OCI-LY1 (cell line): ENCODE measurements around the gene FALEC.

ENCODE experiments used
- H2AFZ ChIP-seq: fragments of 200-600 bp; sonication (generic), shearing (Covaris generic); 2 replicates; pipeline ENCODE4 v1.6.0; 2014; ENCODE audit warnings: antibody characterized with exemption, mild to moderate bottlenecking, low read length
- H3F3A ChIP-seq: fragments of 200-600 bp; sonication (generic), shearing (Covaris generic); 2 replicates; pipeline ENCODE4 v1.6.0; 2014; ENCODE audit warnings: mild to moderate bottlenecking, antibody characterized with exemption, low read length, moderate library complexity; ENCODE audit not compliant: insufficient read depth
- H3K27ac ChIP-seq: fragments of 200-600 bp; sonication (generic); 2 replicates; pipeline ENCODE4 v1.5.1; 2014; ENCODE audit warnings: low read length, mixed run types, mild to moderate bottlenecking, low read depth; ENCODE audit not compliant: poor library complexity, severe bottlenecking
- H3K27me3 ChIP-seq: fragments of 200-600 bp; sonication (generic); 2 replicates; pipeline ENCODE4 v1.6.0; 2014; ENCODE audit warnings: antibody characterized with exemption, mild to moderate bottlenecking, low read length, moderate library complexity; ENCODE audit not compliant: insufficient read depth
- H3K36me3 ChIP-seq: fragments of 200-600 bp; sonication (generic); 2 replicates; pipeline ENCODE4 v1.6.1; 2014; ENCODE audit warnings: mild to moderate bottlenecking, antibody characterized with exemption, low read length, moderate library complexity, mixed read lengths; ENCODE audit not compliant: insufficient read depth
- H3K4me1 ChIP-seq: fragments of 200-600 bp; sonication (generic); 2 replicates; pipeline ENCODE4 v1.5.1; 2014; ENCODE audit warnings: mild to moderate bottlenecking, low read length, moderate library complexity; ENCODE audit not compliant: insufficient read depth, severe bottlenecking
- H3K4me2 ChIP-seq: fragments of 200-600 bp; sonication (generic), shearing (Covaris generic); 2 replicates; pipeline ENCODE4 v1.6.1; 2014; ENCODE audit warnings: low read length
- H3K4me3 ChIP-seq: fragments of 200-600 bp; sonication (generic); 2 replicates; pipeline ENCODE4 v1.5.1; 2014; ENCODE audit warnings: low read length, low read depth, mild to moderate bottlenecking, mixed read lengths; ENCODE audit not compliant: poor library complexity, severe bottlenecking
- H3K79me2 ChIP-seq: fragments of 200-600 bp; shearing (Covaris generic); 2 replicates; pipeline ENCODE4 v1.6.1; 2016; ENCODE audit warnings: mixed run types, low read length, mixed read lengths; ENCODE audit not compliant: insufficient read depth
- H3K9ac ChIP-seq: fragments of 200-600 bp; sonication (generic), shearing (Covaris generic); 2 replicates; pipeline ENCODE4 v1.6.1; 2014; ENCODE audit warnings: mild to moderate bottlenecking, low read length, mixed read lengths
- H3K9me2 ChIP-seq: fragments of 200-600 bp; sonication (generic), shearing (Covaris generic); 2 replicates; pipeline ENCODE4 v1.6.1; 2014; ENCODE audit warnings: low read depth, mild to moderate bottlenecking, low read length, mixed read lengths
- H3K9me3 ChIP-seq: fragments of 200-600 bp; shearing (Covaris generic); 2 replicates; pipeline ENCODE4 v1.6.1; 2014; ENCODE audit warnings: low read length, mixed read lengths
- H4K20me1 ChIP-seq: fragments of 200-600 bp; sonication (generic), shearing (Covaris generic); 2 replicates; pipeline ENCODE4 v1.6.0; 2016; ENCODE audit warnings: mild to moderate bottlenecking, low read length; ENCODE audit not compliant: insufficient read depth
- CTCF ChIP-seq: fragments of 200-600 bp; sonication (generic), shearing (Covaris generic); IDR thresholded peaks from 2 replicates; pipeline ENCODE4 v1.5.1; 2017; ENCODE audit warnings: mild to moderate bottlenecking, antibody characterized with exemption, low read length, moderate library complexity, mixed read lengths
- EZH2 ChIP-seq: fragments of 200-600 bp; sonication (generic), shearing (Covaris generic); IDR thresholded peaks from 2 replicates; pipeline ENCODE4 v1.8.0; 2017; ENCODE audit warnings: borderline replicate concordance, mixed run types, mild to moderate bottlenecking, antibody characterized with exemption, low read length, moderate library complexity, mixed read lengths

Gene FALEC

GRCh38 chr1:150576794-150577556 is 61.4 kb downstream of the FALEC start:
- Histone ChIP-seq H3K79me2 (peaks cover 52% of the 10 kb centered on the region), H3K4me3 (peak overlapping the region; percentile 93), H4K20me1 (0 out of 2 replicates have a peak, but pooled peaks cover 5% of the 10 kb centered on the region), H3K4me1 (peaks cover 64% of the 10 kb centered on the region), H3F3A (peaks cover 10% of the 10 kb centered on the region; the same call in 1 of the 2 replicates), H3K4me2 (peak overlapping the region; percentile 94), H3K9me2 (no peaks in the 10 kb centered on the region), H3K9me3 (no peaks in the 10 kb centered on the region), H3K27ac (peak overlapping the region; percentile 99), H3K9ac (peak overlapping the region; percentile 95), H2AFZ (no peak overlapping the region), H3K36me3 (peaks cover 72% of the 10 kb centered on the region), H3K27me3 (no peaks in the 10 kb centered on the region)
- TF ChIP-seq EZH2 (no peak), CTCF (no peak)

- Histone ChIP-seq H3K27me3 (no peaks in the 10 kb centered on the region), H3K9me3 (no peaks in the 10 kb centered on the region), H3K4me1 (peaks cover 61% of the 10 kb centered on the region), H3K27ac (peak overlapping the region; percentile 99), H3K4me3 (peak overlapping the region; percentile 93), H3K9me2 (no peaks in the 10 kb centered on the region), H2AFZ (no peak overlapping the region), H3K36me3 (peaks cover 64% of the 10 kb centered on the region), H4K20me1 (0 out of 2 replicates have a peak, but pooled peaks cover 5% of the 10 kb centered on the region), H3K79me2 (peaks cover 52% of the 10 kb centered on the region), H3F3A (peaks cover 8% of the 10 kb centered on the region; the same call in 1 of the 2 replicates), H3K9ac (peak overlapping the region; percentile 95), H3K4me2 (peak overlapping the region; percentile 94)
- TF ChIP-seq CTCF, result no peak
- TF ChIP-seq EZH2, result no peak
Observed at GRCh38 chr1:150577557-150578271, 62.2 kb downstream of the FALEC start.

GRCh38 chr1:150578272-150579109 is 62.9 kb downstream of the FALEC start:
- Histone ChIP-seq H3K79me2 (peaks cover 52% of the 10 kb centered on the region), H4K20me1 (0 out of 2 replicates have a peak, but pooled peaks cover 5% of the 10 kb centered on the region), H2AFZ (no peak overlapping the region), H3K36me3 (peaks cover 57% of the 10 kb centered on the region), H3F3A (0 out of 2 replicates have a peak, but pooled peaks cover 5% of the 10 kb centered on the region), H3K27me3 (no peaks in the 10 kb centered on the region), H3K27ac (peak overlapping the region; percentile 99), H3K9me3 (no peaks in the 10 kb centered on the region), H3K4me1 (peaks cover 54% of the 10 kb centered on the region), H3K9me2 (no peaks in the 10 kb centered on the region), H3K9ac (peak overlapping the region; percentile 95), H3K4me3 (peak overlapping the region; percentile 93), H3K4me2 (peak overlapping the region; percentile 94)
- TF ChIP-seq EZH2, result no peak
- no peak for TF ChIP-seq CTCF
